Measurements from ENCODE around the gene PIEZO2.

GRCh38 chr18:11096839-11097750, 52.3 kb downstream of the PIEZO2 start:
- no peak for TF ChIP-seq CTCF (IDR thresholded peaks at IDR 0.05; ENCODE audit: insufficient read depth, low read depth, low read length)
- no peak for TF ChIP-seq EZH2 (IDR thresholded peaks at IDR 0.05; ENCODE audit: insufficient read depth, low read length)
